Measurements from ENCODE around the gene ZDHHC8. TPM values are rescaled to one million over a fixed set of nuclear protein-coding genes. Genes with fewer than 3 reads are reported as not detected.

Gene ZDHHC8
- polyA plus RNA-seq, 1 experiment: 13.5 TPM

GRCh38 chr22:20167643-20168322 is 36.2 kb downstream of the ZDHHC8 start:
- H3K4me3 ChIP-seq (ENCODE audit: low read depth, low read length): no peak overlapping the region
- H3K27me3 ChIP-seq (ENCODE audit: control insufficient read depth, insufficient read depth, low read length): peaks cover 15% of the 10 kb centered on the region
- CTCF ChIA-PET: no interaction called here
- TF ChIP-seq CTCF (IDR thresholded peaks at IDR 0.05; ENCODE audit: low read depth, low read length): no peak
- POLR2A ChIA-PET: no interaction called here
- DNase-seq (ENCODE audit: low read depth, low spot score): no peak
- no peak overlapping the region for H3K27ac ChIP-seq (ENCODE audit: low read depth, low read length)
- peaks cover 3% of the 10 kb centered on the region; the same call in 1 of the 2 replicates for H3K9me3 ChIP-seq (ENCODE audit: control insufficient read depth, insufficient read depth, low read length)

- H3K27me3 ChIP-seq (ENCODE audit: control insufficient read depth, insufficient read depth, low read length): peaks cover 28% of the 10 kb centered on the region
- no peak overlapping the region for H3K27ac ChIP-seq (ENCODE audit: low read depth, low read length)
- TF ChIP-seq CTCF (IDR thresholded peaks at IDR 0.05; ENCODE audit: low read depth, low read length): no peak
- ChIA-PET CTCF (no interaction called here), POLR2A (no interaction called here)
- peaks cover 3% of the 10 kb centered on the region; the same call in 1 of the 2 replicates for H3K9me3 ChIP-seq (ENCODE audit: control insufficient read depth, insufficient read depth, low read length)
- H3K4me3 ChIP-seq (ENCODE audit: low read depth, low read length): no peak overlapping the region
- DNase-seq (ENCODE audit: low read depth, low spot score): no peak
These were observed 37.7 kb downstream of the ZDHHC8 start for GRCh38 chr22:20169253-20169822.

- no peak for TF ChIP-seq CTCF (IDR thresholded peaks at IDR 0.05; ENCODE audit: low read depth, low read length)
- POLR2A ChIA-PET: no interaction called here
- no peak for DNase-seq (ENCODE audit: low read depth, low spot score)
- Histone ChIP-seq H3K4me3 (ENCODE audit: low read depth, low read length) (no peak overlapping the region), H3K27ac (ENCODE audit: low read depth, low read length) (no peak overlapping the region), H3K9me3 (ENCODE audit: control insufficient read depth, insufficient read depth, low read length) (no peaks in the 10 kb centered on the region; the same call in 1 of the 2 replicates), H3K27me3 (ENCODE audit: control insufficient read depth, insufficient read depth, low read length) (peaks cover 28% of the 10 kb centered on the region)
- CTCF ChIA-PET: no interaction called here
These were observed 38.6 kb downstream of the ZDHHC8 start for GRCh38 chr22:20170170-20170569.

GRCh38 chr22:20171288-20172140 is 39.9 kb downstream of the ZDHHC8 start:
- Histone ChIP-seq H3K27me3 (ENCODE audit: control insufficient read depth, insufficient read depth, low read length) (peaks cover 30% of the 10 kb centered on the region), H3K4me3 (ENCODE audit: low read depth, low read length) (no peak overlapping the region), H3K27ac (ENCODE audit: low read depth, low read length) (no peak overlapping the region), H3K9me3 (ENCODE audit: control insufficient read depth, insufficient read depth, low read length) (no peaks in the 10 kb centered on the region; the same call in 1 of the 2 replicates)
- no peak for TF ChIP-seq CTCF (IDR thresholded peaks at IDR 0.05; ENCODE audit: low read depth, low read length)
- ChIA-PET POLR2A (no interaction called here), CTCF (no interaction called here)
- no peak for DNase-seq (ENCODE audit: low read depth, low spot score)

Measured in AG04450 (cell line).